ENCODE measurements around the gene ZNF629.

Gene ZNF629

GRCh38 chr16:30767767-30768465, 19.1 kb downstream of the ZNF629 start:
- Histone ChIP-seq H3K79me2 (ENCODE audit: low read length) (peaks cover 17% of the 10 kb centered on the region), H3K4me1 (ENCODE audit: low read length) (peaks cover 5% of the 10 kb centered on the region), H2AFZ (ENCODE audit: low read length) (no peak overlapping the region), H3K9me3 (replicated peaks; ENCODE audit: insufficient read depth, low read length) (no peaks in the 10 kb centered on the region), H3K9me2 (replicated peaks; ENCODE audit: insufficient read depth, low read length) (no peaks in the 10 kb centered on the region), H3K4me3 (ENCODE audit: low read length) (no peak overlapping the region), H3K27ac (ENCODE audit: low read length) (no peak overlapping the region), H3K36me3 (replicated peaks; ENCODE audit: insufficient read depth, low read length) (peaks cover 9% of the 10 kb centered on the region), H3K4me2 (ENCODE audit: low read depth, low read length) (no peak overlapping the region), H3K27me3 (replicated peaks; ENCODE audit: insufficient read depth, low read length) (no peaks in the 10 kb centered on the region), H3F3A (ENCODE audit: insufficient read depth, low read length) (no peaks in the 10 kb centered on the region), H3K9ac (ENCODE audit: low read length) (no peak overlapping the region), H4K20me1 (ENCODE audit: insufficient read depth, low read length) (no peaks in the 10 kb centered on the region)
- no peak for TF ChIP-seq EZH2 (optimal IDR thresholded peaks at IDR 0.05; ENCODE audit: low read depth, low read length)
- no peak for TF ChIP-seq CTCF (IDR thresholded peaks at IDR 0.05; ENCODE audit: low read length)
- TF ChIP-seq EZH2phosphoT487 (IDR thresholded peaks at IDR 0.05; ENCODE audit: low read length), result no peak
- DNase-seq, result no peak

GRCh38 chr16:30766933-30767284, 20.1 kb downstream of the ZNF629 start:
- Histone ChIP-seq H3K27ac (ENCODE audit: low read length) (no peak overlapping the region), H3F3A (ENCODE audit: insufficient read depth, low read length) (no peaks in the 10 kb centered on the region), H3K4me3 (ENCODE audit: low read length) (no peak overlapping the region), H3K4me2 (ENCODE audit: low read depth, low read length) (no peak overlapping the region), H3K9me3 (replicated peaks; ENCODE audit: insufficient read depth, low read length) (no peaks in the 10 kb centered on the region), H3K27me3 (replicated peaks; ENCODE audit: insufficient read depth, low read length) (no peaks in the 10 kb centered on the region), H4K20me1 (ENCODE audit: insufficient read depth, low read length) (no peaks in the 10 kb centered on the region), H3K36me3 (replicated peaks; ENCODE audit: insufficient read depth, low read length) (peaks cover 9% of the 10 kb centered on the region), H3K79me2 (ENCODE audit: low read length) (peaks cover 25% of the 10 kb centered on the region), H3K4me1 (ENCODE audit: low read length) (peaks cover 9% of the 10 kb centered on the region), H3K9me2 (replicated peaks; ENCODE audit: insufficient read depth, low read length) (no peaks in the 10 kb centered on the region), H2AFZ (ENCODE audit: low read length) (no peak overlapping the region), H3K9ac (ENCODE audit: low read length) (no peak overlapping the region)
- DNase-seq, result no peak
- TF ChIP-seq EZH2phosphoT487 (IDR thresholded peaks at IDR 0.05; ENCODE audit: low read length), result no peak
- TF ChIP-seq CTCF (IDR thresholded peaks at IDR 0.05; ENCODE audit: low read length), result no peak
- TF ChIP-seq EZH2 (optimal IDR thresholded peaks at IDR 0.05; ENCODE audit: low read depth, low read length), result no peak

GRCh38 chr16:30766206-30766932, 20.6 kb downstream of the ZNF629 start:
- no peak for TF ChIP-seq CTCF (IDR thresholded peaks at IDR 0.05; ENCODE audit: low read length)
- no peak for TF ChIP-seq EZH2phosphoT487 (IDR thresholded peaks at IDR 0.05; ENCODE audit: low read length)
- Histone ChIP-seq H3K4me3 (ENCODE audit: low read length) (no peak overlapping the region), H3K79me2 (ENCODE audit: low read length) (peaks cover 25% of the 10 kb centered on the region), H3K4me1 (ENCODE audit: low read length) (peaks cover 9% of the 10 kb centered on the region), H3K27me3 (replicated peaks; ENCODE audit: insufficient read depth, low read length) (no peaks in the 10 kb centered on the region), H3K9me2 (replicated peaks; ENCODE audit: insufficient read depth, low read length) (no peaks in the 10 kb centered on the region), H3K4me2 (ENCODE audit: low read depth, low read length) (no peak overlapping the region), H3K36me3 (replicated peaks; ENCODE audit: insufficient read depth, low read length) (peaks cover 9% of the 10 kb centered on the region; the same call in 1 of the 2 replicates), H3K9me3 (replicated peaks; ENCODE audit: insufficient read depth, low read length) (no peaks in the 10 kb centered on the region), H3F3A (ENCODE audit: insufficient read depth, low read length) (no peaks in the 10 kb centered on the region), H3K27ac (ENCODE audit: low read length) (no peak overlapping the region), H2AFZ (ENCODE audit: low read length) (no peak overlapping the region), H4K20me1 (ENCODE audit: insufficient read depth, low read length) (no peaks in the 10 kb centered on the region), H3K9ac (ENCODE audit: low read length) (no peak overlapping the region)
- DNase-seq, result no peak
